GM12892 (cell line): ENCODE results near the gene EPN2.

Experiments used
- POLR2A ChIP-seq: IDR thresholded peaks from 2 replicates; pipeline ENCODE4 v1.6.1; 2011; ENCODE audit warnings: low read depth, low read length, control low read depth
- POLR2AphosphoS5 ChIP-seq: IDR thresholded peaks from 2 replicates; pipeline ENCODE4 v1.6.1; 2011; ENCODE audit warnings: low read depth, low read length, control low read depth
- TAF1 ChIP-seq: IDR thresholded peaks from 2 replicates; pipeline ENCODE4 v1.6.1; 2011; ENCODE audit warnings: low read depth, mild to moderate bottlenecking, control low read depth, low read length, borderline replicate concordance

DNA sequence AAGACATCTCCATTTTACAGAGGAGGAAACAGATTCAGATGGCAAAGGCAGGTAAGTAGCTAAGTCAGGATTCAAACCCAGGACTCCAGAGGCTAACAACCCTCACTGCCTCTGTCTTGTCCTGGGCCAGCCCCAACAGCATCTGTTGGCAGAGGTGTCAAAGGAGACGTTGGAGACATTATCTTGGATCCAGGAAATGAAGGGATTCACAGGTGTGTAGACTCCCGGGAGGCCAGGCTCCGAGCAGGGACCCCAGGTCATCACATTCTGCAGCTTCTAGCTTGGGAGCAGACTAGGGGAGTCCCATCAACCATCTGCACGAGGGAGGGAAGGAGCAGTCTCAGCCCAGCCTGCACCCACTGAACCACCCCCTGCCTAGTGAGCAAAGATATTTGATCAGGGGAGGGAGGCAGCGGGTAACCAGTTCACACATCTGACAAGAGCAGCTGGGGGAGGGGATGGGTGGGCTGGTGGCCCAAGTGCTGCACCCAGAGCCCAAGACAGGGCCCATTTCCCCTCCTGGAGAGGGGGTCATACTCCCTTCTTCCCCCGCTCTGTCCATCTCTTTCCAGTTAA, 126.4 kb downstream of the EPN2 start:
- no peak for TF ChIP-seq POLR2A
- no peak for TF ChIP-seq POLR2AphosphoS5
- no peak for TF ChIP-seq TAF1
